Activated B cell treated with CpG ODN at 0.5 μM for 24 hours (primary cell): Measurements from ENCODE around the gene CARD11. TPM values are rescaled to one million over a fixed set of nuclear protein-coding genes. Genes with fewer than 3 reads are reported as not detected.
A peak's percentile ranks its signal among the peaks of the same experiment; 100 is the strongest.

Experiments
- ATAC-seq: fragments of 200-7000 bp; cut with Tn5 transposase; one replicate; pipeline ENCODE4 v1.10.0; 2021; ENCODE audit warnings: low read depth, mild to moderate bottlenecking, moderate library complexity
- CTCF ChIA-PET: fragments of 350-600 bp; sonication (Branson Sonifier 250); formaldehyde crosslinking; loops from one replicate; lab custom pipeline; 2021; ENCODE audit warnings: antibody characterized with exemption; lab: Charles Lee
- POLR2A ChIA-PET: fragments of 350-600 bp; sonication (Branson Sonifier 250); formaldehyde crosslinking; loops from one replicate; lab custom pipeline; 2021; ENCODE audit warnings: antibody characterized with exemption; lab: Charles Lee
- DNase-seq: peaks from one replicate; pipeline ENCODE4 v3.0.0; 2022
- H3K27ac Mint-ChIP-seq: one replicate; pipeline ENCODE4 v1.8.0; 2020; ENCODE audit warnings: mixed read lengths
- H3K27me3 Mint-ChIP-seq: one replicate; pipeline ENCODE4 v1.8.0; 2021; ENCODE audit warnings: mixed read lengths
- H3K36me3 Mint-ChIP-seq: one replicate; pipeline ENCODE4 v1.8.0; 2021; ENCODE audit warnings: low read depth, mixed read lengths
- H3K4me1 Mint-ChIP-seq: one replicate; pipeline ENCODE4 v1.8.0; 2021; ENCODE audit warnings: mixed read lengths
- H3K4me3 Mint-ChIP-seq: one replicate; pipeline ENCODE4 v1.8.0; 2020; ENCODE audit warnings: mild to moderate bottlenecking, mixed read lengths
- H3K9me3 Mint-ChIP-seq: one replicate; pipeline ENCODE4 v1.8.0; 2020; ENCODE audit warnings: mixed read lengths
- intact Hi-C: fragments of 100-400 bp; cut with micrococcal nuclease; formaldehyde crosslinking; loops from one replicate; pipeline ENCODE4 v1.15.1; 2024
- total RNA-seq: library from RNA; stranded (reverse); gene quantifications from 2 replicates; pipeline ENCODE4 v1.2.3, GENCODE V29; 2022
- TF ChIP-seq, protein P1 (sequence below): fragments of 200-600 bp; IDR thresholded peaks from one replicate; pipeline ENCODE4 v1.8.0; 2022; ENCODE audit warnings: antibody characterized with exemption, mild to moderate bottlenecking

The CARD11 gene
- total RNA-seq: 107 and 114 TPM in 2 replicates

DNA sequence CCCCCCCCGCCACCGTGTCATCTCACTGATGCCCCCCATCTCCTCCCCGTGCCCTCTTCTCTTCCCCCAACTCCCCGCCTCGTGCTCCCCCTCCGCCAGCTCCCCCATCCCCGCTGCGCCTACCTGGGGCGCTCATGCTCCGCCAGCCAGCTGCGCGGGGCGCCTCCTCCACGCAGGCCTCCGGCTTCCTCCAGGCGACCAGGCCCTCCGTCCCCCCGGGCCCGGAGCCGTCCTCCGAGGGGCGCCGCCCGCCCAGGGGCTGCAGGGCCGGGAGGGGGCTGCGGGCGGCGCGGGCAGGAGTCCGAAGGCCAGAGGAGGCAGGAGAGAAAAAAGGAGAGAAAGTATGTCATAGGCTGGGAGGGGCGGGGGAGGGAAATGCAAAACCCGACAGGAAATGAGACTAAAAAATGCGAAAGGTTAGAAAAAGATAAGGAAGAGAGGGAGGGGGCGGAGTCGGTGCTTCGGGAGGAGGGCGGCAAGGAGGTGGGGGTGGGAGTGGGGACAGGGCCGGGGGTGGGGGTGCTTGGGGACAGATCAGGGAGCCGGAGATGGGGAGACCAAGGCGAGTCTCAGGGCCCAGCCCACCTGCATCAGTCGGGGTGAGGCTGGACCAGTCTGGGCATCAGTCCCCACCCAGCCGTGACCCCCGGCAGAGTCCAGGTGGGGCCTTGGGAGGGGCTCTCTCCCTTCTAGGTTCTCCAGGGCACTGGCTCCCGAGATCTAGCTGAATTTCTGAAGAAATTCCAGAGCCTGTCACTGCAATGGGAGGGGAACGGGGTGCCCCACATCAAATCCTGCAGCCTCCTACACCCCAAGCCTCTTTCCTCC lies at the start of gene CARD11:
Gene CARD11 (minus strand): TSS at position 324 of the 828 bp plus-strand sequence. CDS start 85,361 bp downstream, outside the sequence.
- ChIA-PET CTCF (no interaction called here), POLR2A (interaction anchor here (0.6 to 4.8 kb wide), 11 partner anchors 20 to 1949 kb away, joined by 3 to 28 read pairs (median 6); no protein-coding TSS in a partner anchor)

DNA sequence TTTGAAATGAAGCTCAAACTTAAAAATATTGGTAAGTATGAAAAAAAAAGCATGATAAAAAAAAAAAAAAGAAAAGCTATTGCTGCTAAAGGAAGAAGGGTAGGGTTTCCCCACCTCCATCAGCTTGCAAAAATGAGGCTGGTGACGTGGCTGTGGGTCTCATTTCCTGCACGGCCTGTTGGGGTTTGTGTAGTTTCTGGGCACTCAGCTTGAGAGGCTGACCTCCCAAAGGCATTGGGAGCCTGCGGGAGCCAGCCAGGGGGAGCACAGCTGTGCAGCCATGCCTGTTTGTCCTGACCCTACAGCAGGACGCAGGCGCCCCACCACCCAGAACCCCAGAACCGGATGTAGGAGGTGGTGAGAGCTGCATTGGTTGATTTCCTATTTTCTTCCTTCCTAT lies 48.8 kb upstream of the CARD11 start:
- DNase-seq: peak; percentile 54
- peak overlapping the region; percentile 83 for H3K27ac Mint-ChIP-seq
- intact Hi-C loops: loop anchor here (1.0 to 5.0 kb wide), 5 partner anchors 24 to 114 kb away; partner anchors contain the start of gene CARD11
- H3K4me1 Mint-ChIP-seq: peaks cover 52% of the 10 kb centered on the region
- H3K9me3 Mint-ChIP-seq: no peaks in the 10 kb centered on the region
- no peaks in the 10 kb centered on the region for H3K27me3 Mint-ChIP-seq
- TF ChIP-seq, protein P1, sequence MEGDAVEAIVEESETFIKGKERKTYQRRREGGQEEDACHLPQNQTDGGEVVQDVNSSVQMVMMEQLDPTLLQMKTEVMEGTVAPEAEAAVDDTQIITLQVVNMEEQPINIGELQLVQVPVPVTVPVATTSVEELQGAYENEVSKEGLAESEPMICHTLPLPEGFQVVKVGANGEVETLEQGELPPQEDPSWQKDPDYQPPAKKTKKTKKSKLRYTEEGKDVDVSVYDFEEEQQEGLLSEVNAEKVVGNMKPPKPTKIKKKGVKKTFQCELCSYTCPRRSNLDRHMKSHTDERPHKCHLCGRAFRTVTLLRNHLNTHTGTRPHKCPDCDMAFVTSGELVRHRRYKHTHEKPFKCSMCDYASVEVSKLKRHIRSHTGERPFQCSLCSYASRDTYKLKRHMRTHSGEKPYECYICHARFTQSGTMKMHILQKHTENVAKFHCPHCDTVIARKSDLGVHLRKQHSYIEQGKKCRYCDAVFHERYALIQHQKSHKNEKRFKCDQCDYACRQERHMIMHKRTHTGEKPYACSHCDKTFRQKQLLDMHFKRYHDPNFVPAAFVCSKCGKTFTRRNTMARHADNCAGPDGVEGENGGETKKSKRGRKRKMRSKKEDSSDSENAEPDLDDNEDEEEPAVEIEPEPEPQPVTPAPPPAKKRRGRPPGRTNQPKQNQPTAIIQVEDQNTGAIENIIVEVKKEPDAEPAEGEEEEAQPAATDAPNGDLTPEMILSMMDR: no peak
- H3K4me3 Mint-ChIP-seq: peak overlapping the region; percentile 15
- ChIA-PET POLR2A (interaction anchor here (0.5 to 2.4 kb wide), 18 partner anchors 10 to 1683 kb away, joined by 3 to 18 read pairs (median 3); partner anchors contain the start of gene AP5Z1), CTCF (interaction anchor here (0.7 to 6.3 kb wide), 6 partner anchors 24 to 121 kb away, joined by 3 to 38 read pairs (median 3); no protein-coding TSS in a partner anchor)
- peak; percentile 84 for ATAC-seq
- no peaks in the 10 kb centered on the region for H3K36me3 Mint-ChIP-seq

More for the DNA sequence above, at the start of gene CARD11:
- DNase-seq: peak; percentile 59
- no peaks in the 10 kb centered on the region for H3K27me3 Mint-ChIP-seq
- H3K4me3 Mint-ChIP-seq: peak within 1 kb of the TSS; percentile 97
- peaks cover 41% of the 10 kb centered on the region for H3K4me1 Mint-ChIP-seq
- H3K9me3 Mint-ChIP-seq: no peaks in the 10 kb centered on the region
- intact Hi-C loops: loop anchor here (1.0 to 10.0 kb wide), 7 partner anchors 24 to 809 kb away; partner anchors contain the start of gene MAD1L1
- peak within 1 kb of the TSS; percentile 96 for H3K27ac Mint-ChIP-seq
- ATAC-seq: peak; percentile 30
- TF ChIP-seq, protein P1: no peak
- H3K36me3 Mint-ChIP-seq: peaks cover 16% of the 10 kb centered on the region

DNA sequence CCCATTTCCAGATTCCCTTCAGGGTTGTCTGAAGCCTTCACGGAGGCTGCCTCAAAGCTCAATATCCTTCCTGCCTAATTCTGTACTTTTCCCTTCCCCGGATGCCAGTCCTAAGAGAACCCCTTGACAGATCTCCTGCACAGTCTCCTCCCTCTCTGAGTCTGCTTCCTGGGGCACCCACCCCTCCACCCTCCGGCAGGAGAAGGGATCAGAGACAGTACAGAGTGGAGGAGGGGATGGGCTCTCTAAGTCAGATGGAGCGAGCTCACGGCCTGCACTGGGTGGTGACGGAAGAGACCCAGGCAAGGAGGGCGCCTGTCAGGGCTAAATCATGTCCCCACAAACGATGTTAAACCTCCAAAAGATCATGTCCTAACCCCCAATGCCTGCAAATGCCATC lies 48.0 kb upstream of the CARD11 start:
- Mint-ChIP-seq H3K4me3 (no peak overlapping the region), H3K27me3 (no peaks in the 10 kb centered on the region), H3K36me3 (no peaks in the 10 kb centered on the region), H3K9me3 (no peaks in the 10 kb centered on the region), H3K27ac (peak overlapping the region; percentile 83), H3K4me1 (peaks cover 50% of the 10 kb centered on the region)
- TF ChIP-seq, protein P1: no peak
- intact Hi-C loops: loop anchor here (1.0 to 5.0 kb wide), 5 partner anchors 23 to 113 kb away; partner anchors contain the start of gene CARD11
- POLR2A ChIA-PET: interaction anchor here (0.5 to 2.4 kb wide), 5 partner anchors 26 to 682 kb away, joined by 3 to 18 read pairs (median 7); no protein-coding TSS in a partner anchor
- no peak for DNase-seq
- CTCF ChIA-PET: interaction anchor here (1.2 to 6.3 kb wide), 3 partner anchors 23 to 63 kb away, joined by 3 to 38 read pairs (median 5); no protein-coding TSS in a partner anchor
- ATAC-seq: no peak

DNA sequence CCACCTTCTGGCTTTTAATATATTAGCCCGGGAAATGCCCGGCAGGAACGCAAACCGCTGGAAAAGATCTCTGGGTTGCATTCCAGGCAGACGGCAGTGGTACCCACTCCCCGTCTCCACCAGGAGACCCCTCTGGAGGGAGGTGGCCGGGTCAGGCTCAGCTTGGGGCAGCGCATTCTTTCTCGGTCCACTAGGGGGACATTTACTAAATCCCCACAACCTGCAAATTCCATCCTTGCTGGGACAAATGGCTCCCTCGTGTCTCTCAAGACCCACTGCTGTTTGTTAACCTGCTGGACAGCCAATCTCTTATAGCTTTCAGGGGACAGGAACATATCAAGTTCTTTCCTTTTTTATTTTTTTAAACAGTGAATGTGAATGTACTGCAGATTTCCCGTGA lies 45.8 kb upstream of the CARD11 start:
- CTCF ChIA-PET: interaction anchor here (0.8 to 6.3 kb wide), 5 partner anchors 11 to 194 kb away, joined by 3 to 38 read pairs (median 3); no protein-coding TSS in a partner anchor
- intact Hi-C loops: no loop called here
- Mint-ChIP-seq H3K36me3 (no peaks in the 10 kb centered on the region), H3K4me1 (peaks cover 35% of the 10 kb centered on the region), H3K27me3 (no peaks in the 10 kb centered on the region), H3K4me3 (no peak overlapping the region), H3K27ac (no peak overlapping the region), H3K9me3 (no peaks in the 10 kb centered on the region)
- POLR2A ChIA-PET: interaction anchor here (0.7 kb wide), 1 partner anchor 10 kb away, joined by 3 read pairs; no protein-coding TSS in a partner anchor
- TF ChIP-seq, protein P1: no peak
- DNase-seq: no peak
- no peak for ATAC-seq
